Epithelial cell of proximal tubule (primary cell): ENCODE results near the gene ASCC1. TPM values are rescaled to one million over a fixed set of nuclear protein-coding genes. Genes with fewer than 3 reads are reported as not detected.

Source experiments
- DNase-seq: peaks from one replicate; pipeline ENCODE4 v3.0.0-alpha.2; 2011; ENCODE audit warnings: low read depth
- H3K4me3 ChIP-seq: 2 replicates; pipeline ENCODE4 v1.5.1; 2011; ENCODE audit warnings: low read depth, mild to moderate bottlenecking, low read length
- total RNA-seq: library from RNA; depleted of rRNA; stranded (reverse); fragments of >200 nt; gene quantifications from 2 replicates; pipeline ENCODE4 v1.2.3, GENCODE V29; 2015
- TF ChIP-seq, protein P1 (sequence below): conservative IDR thresholded peaks from 2 replicates; pipeline ENCODE4 v1.5.1; 2012; ENCODE audit warnings: low read depth, mild to moderate bottlenecking, low read length

Gene ASCC1
- total RNA-seq, 1 donor from 2014 or later: 21.4 TPM

DNA sequence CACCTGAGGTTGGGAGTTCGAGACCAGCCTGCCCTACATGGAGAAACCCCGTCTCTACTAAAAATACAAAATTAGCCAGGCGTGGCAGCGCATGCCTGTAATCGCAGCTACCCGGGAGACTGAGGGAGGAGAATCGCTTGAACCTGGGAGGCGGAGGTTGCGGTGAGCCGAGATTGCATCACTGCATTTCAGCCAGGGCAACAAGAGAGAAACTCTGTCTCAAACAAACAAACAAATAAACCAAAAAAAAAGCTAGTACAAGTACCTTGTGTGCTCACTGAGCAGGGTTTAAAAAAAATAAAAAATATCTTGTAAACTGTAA lies 116.5 kb downstream of the ASCC1 start:
- DNase-seq: no peak
- H3K4me3 ChIP-seq: no peak overlapping the region
- TF ChIP-seq, protein P1, sequence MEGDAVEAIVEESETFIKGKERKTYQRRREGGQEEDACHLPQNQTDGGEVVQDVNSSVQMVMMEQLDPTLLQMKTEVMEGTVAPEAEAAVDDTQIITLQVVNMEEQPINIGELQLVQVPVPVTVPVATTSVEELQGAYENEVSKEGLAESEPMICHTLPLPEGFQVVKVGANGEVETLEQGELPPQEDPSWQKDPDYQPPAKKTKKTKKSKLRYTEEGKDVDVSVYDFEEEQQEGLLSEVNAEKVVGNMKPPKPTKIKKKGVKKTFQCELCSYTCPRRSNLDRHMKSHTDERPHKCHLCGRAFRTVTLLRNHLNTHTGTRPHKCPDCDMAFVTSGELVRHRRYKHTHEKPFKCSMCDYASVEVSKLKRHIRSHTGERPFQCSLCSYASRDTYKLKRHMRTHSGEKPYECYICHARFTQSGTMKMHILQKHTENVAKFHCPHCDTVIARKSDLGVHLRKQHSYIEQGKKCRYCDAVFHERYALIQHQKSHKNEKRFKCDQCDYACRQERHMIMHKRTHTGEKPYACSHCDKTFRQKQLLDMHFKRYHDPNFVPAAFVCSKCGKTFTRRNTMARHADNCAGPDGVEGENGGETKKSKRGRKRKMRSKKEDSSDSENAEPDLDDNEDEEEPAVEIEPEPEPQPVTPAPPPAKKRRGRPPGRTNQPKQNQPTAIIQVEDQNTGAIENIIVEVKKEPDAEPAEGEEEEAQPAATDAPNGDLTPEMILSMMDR: no peak

DNA sequence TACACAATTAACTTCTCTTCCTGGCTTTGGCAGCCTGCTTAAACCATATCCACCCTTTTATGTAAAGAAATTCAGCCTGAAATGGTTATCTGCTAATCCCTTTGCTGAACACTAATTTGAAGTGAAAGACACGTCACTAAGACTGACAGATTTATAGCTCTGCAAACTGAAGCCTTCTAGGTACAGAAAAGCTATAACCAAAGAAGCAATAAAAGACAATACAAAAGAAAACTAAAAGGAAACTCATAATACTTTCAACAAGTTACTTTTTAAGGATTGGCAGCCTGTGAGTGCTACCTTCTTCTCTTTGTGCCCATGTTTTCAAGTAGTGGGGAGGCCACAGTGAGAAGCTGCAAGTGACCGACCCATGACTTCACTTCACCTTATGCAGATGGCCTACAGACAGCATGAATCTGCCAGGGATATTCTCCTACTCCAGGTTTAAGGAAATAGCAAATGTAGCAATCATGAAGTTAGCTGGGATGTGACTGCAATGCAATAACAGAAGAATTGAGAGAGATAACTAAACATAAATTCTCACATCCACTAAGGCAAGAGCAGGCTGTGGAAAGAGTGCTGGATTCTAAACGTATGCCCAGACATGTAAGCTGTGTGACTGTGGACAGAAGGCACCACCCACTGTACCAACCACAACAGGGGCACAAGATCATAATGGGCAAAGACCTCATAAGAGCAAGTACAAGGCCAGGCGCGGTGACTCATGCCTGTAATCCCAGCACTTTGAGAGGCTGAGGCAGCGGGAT lies 117.1 kb downstream of the ASCC1 start:
- no peak for DNase-seq
- H3K4me3 ChIP-seq: no peak overlapping the region
- TF ChIP-seq, protein P1: no peak

GRCh38 chr10:72098301-72098835 lies 117.7 kb downstream of the ASCC1 start:
- TF ChIP-seq, protein P1: no peak
- no peak for DNase-seq
- H3K4me3 ChIP-seq: no peak overlapping the region

GRCh38 chr10:72097448-72098300 lies 118.4 kb downstream of the ASCC1 start:
- H3K4me3 ChIP-seq: no peak overlapping the region
- TF ChIP-seq, protein P1: no peak
- DNase-seq: no peak

GRCh38 chr10:72096115-72097000 lies 119.7 kb downstream of the ASCC1 start:
- TF ChIP-seq, protein P1: peak; percentile 3

DNA sequence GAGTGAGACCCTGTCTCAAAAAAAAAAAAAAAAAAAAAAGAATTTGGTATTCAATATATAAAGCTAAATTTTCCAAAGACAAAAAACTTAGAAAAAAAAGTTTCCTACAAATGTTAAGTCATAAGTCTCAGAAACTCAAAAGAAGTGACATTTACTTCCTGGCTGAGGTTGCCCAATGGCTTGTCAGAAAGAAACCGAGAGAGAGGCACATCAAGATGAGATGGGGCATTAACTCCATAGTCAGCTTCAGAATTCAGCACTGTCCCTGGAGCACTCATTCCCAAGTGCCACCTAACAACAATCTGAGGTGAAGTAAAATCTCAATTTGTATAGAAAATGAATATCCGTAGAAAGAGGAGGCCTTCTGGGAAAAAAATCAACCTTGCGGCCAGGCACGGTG lies 120.9 kb downstream of the ASCC1 start:
- no peak for DNase-seq
- TF ChIP-seq, protein P1: no peak
- H3K4me3 ChIP-seq: no peak overlapping the region

More at GRCh38 chr10:72096115-72097000, 119.7 kb downstream of the ASCC1 start:
- no peak overlapping the region for H3K4me3 ChIP-seq
- no peak for DNase-seq
